ENCODE measurements around the gene STK36.
A peak's percentile ranks its signal among the peaks of the same experiment; 100 is the strongest.

GRCh38 chr2:218727502-218728165 lies 55.7 kb downstream of the STK36 start:
- TF ChIP-seq CTCF (IDR thresholded peaks at IDR 0.05): peak; percentile 13 to 68 (median 35)
- no peak for TF ChIP-seq POLR2A (IDR thresholded peaks at IDR 0.05)
